Endothelial cell of umbilical vein (primary cell): Measurements from ENCODE around the gene C2CD4D. TPM values are rescaled to one million over a fixed set of nuclear protein-coding genes. Genes with fewer than 3 reads are reported as not detected.

Experiments used
- BruUV-seq: library from RNA; stranded (reverse); fragments of 400-500 nt; replicated peaks from 2 replicates; lab custom pipeline; 2021; lab: Mats Ljungman, UMichigan
- CTCF ChIA-PET: fragments of 300-600, 350-600 bp; sonication (Branson Sonifier 250); formaldehyde crosslinking; loops from one replicate; lab custom pipeline; 2021; ENCODE audit warnings: antibody characterized with exemption, inconsistent platforms; lab: Charles Lee
- POLR2A ChIA-PET: fragments of 300-600, 350-600 bp; sonication (Branson Sonifier 250); formaldehyde crosslinking; loops from one replicate; lab custom pipeline; 2021; ENCODE audit warnings: antibody characterized with exemption, inconsistent platforms; lab: Charles Lee
- DNase-seq: peaks from one replicate; pipeline ENCODE4 v3.0.0-alpha.2; 2011; ENCODE audit warnings: low read depth, low spot score
- FAIRE-seq: peaks from 2 replicates; lab custom pipeline; 2011; peaks lifted over from hg19 to GRCh38; lab: Jason Lieb, UNC
- H2AFZ ChIP-seq: 2 replicates; pipeline ENCODE4 v1.6.0; 2012; ENCODE audit warnings: low read depth, low read length, control low read depth, inconsistent platforms
- H3K27ac ChIP-seq: 2 replicates; pipeline ENCODE4 v1.5.1; 2011; ENCODE audit warnings: low read depth, mild to moderate bottlenecking, control low read depth, low read length, moderate library complexity; ENCODE audit not compliant: insufficient read depth
- H3K27me3 ChIP-seq, 2 experiments: 2 replicates each; pipeline versions ENCODE4 v1.6.0 to v1.6.1; 2011; ENCODE audit warnings: low read length in 2 of 2, mixed read lengths in 1 of 2; ENCODE audit not compliant: control insufficient read depth in 2 of 2, insufficient read depth in 2 of 2
- H3K36me3 ChIP-seq, 2 experiments: 2 replicates in 1 of 2; 3 replicates in 1 of 2; pipeline ENCODE4 v1.5.1; 2011; ENCODE audit warnings: low read length in 2 of 2, mild to moderate bottlenecking in 1 of 2, moderate library complexity in 1 of 2; ENCODE audit not compliant: control insufficient read depth in 2 of 2, insufficient read depth in 2 of 2; ENCODE audit errors: extremely low read depth in 1 of 2
- H3K4me1 ChIP-seq: 3 replicates; pipeline ENCODE4 v1.5.1; 2011; ENCODE audit warnings: mild to moderate bottlenecking, low read length; ENCODE audit not compliant: control insufficient read depth, insufficient read depth; ENCODE audit errors: extremely low read depth
- H3K4me2 ChIP-seq: 2 replicates; pipeline ENCODE4 v1.6.1; 2011; ENCODE audit warnings: low read length, control low read depth, mixed read lengths; ENCODE audit not compliant: insufficient read depth
- H3K4me3 ChIP-seq, 3 experiments: fragments of 200-600 bp in 1 of 3; sonication (generic), shearing (Covaris generic) in 1 of 3; replicated peaks in 1 of 3; 2 replicates each; pipeline ENCODE4 v1.5.1; 2011 to 2016; ENCODE audit warnings: control low read depth in 3 of 3, low read length in 3 of 3, mild to moderate bottlenecking in 2 of 3, inconsistent platforms in 1 of 3, low read depth in 1 of 3, moderate library complexity in 1 of 3; ENCODE audit not compliant: insufficient read depth in 1 of 3
- H3K79me2 ChIP-seq: 2 replicates; pipeline ENCODE4 v1.6.0; 2012; ENCODE audit warnings: low read length, inconsistent platforms; ENCODE audit not compliant: control insufficient read depth, insufficient read depth
- H3K9ac ChIP-seq: replicated peaks from 2 replicates; pipeline ENCODE3; 2011; ENCODE audit warnings: low read length, control low read depth; ENCODE audit not compliant: insufficient read depth; ENCODE audit errors: extremely low read depth
- H3K9me1 ChIP-seq: replicated peaks from 3 replicates; pipeline ENCODE4 v1.6.0; 2011; ENCODE audit warnings: mild to moderate bottlenecking, low read length; ENCODE audit not compliant: control insufficient read depth, insufficient read depth; ENCODE audit errors: extremely low read depth
- H3K9me3 ChIP-seq: replicated peaks from 2 replicates; pipeline ENCODE4 v1.5.1; 2012; ENCODE audit warnings: low read length, inconsistent platforms; ENCODE audit not compliant: control insufficient read depth, insufficient read depth
- H4K20me1 ChIP-seq: replicated peaks from 2 replicates; pipeline ENCODE3; 2011; ENCODE audit warnings: mild to moderate bottlenecking, low read length; ENCODE audit not compliant: control insufficient read depth, insufficient read depth; ENCODE audit errors: extremely low read depth
- CTCF ChIP-seq, 2 donors: IDR thresholded peaks; 1 replicate in 1 of 2; 2 replicates in 1 of 2; pipeline ENCODE4 v1.5.1; 2011; ENCODE audit warnings: low read length in 2 of 2, mild to moderate bottlenecking in 2 of 2, moderate library complexity in 2 of 2, control low read depth in 1 of 2, inconsistent platforms in 1 of 2, low read depth in 1 of 2; ENCODE audit not compliant: insufficient read depth in 1 of 2; ENCODE audit errors: extremely low read depth in 1 of 2
- EZH2 ChIP-seq: IDR thresholded peaks from 2 replicates; pipeline ENCODE4 v1.6.1; 2012; ENCODE audit warnings: borderline replicate concordance, low read depth, mild to moderate bottlenecking, moderate library complexity, low read length, inconsistent platforms; ENCODE audit not compliant: severe bottlenecking
- FOS ChIP-seq: IDR thresholded peaks from 2 replicates; pipeline ENCODE4 v1.6.1; 2011; ENCODE audit warnings: mild to moderate bottlenecking, low read length, moderate library complexity, borderline replicate concordance; ENCODE audit not compliant: insufficient read depth
- GATA2 ChIP-seq: IDR thresholded peaks from 2 replicates; pipeline ENCODE4 v1.7.0; 2011; ENCODE audit warnings: low read depth, mild to moderate bottlenecking, moderate library complexity, mixed read lengths, low read length; ENCODE audit not compliant: insufficient read length, insufficient read depth
- JUN ChIP-seq: IDR thresholded peaks from 2 replicates; pipeline ENCODE4 v1.6.1; 2011; ENCODE audit warnings: borderline replicate concordance, low read depth; ENCODE audit not compliant: insufficient read length, insufficient read depth
- MAX ChIP-seq: IDR thresholded peaks from 2 replicates; pipeline ENCODE4 v1.6.1; 2011; ENCODE audit not compliant: insufficient read depth, insufficient read length
- MYC ChIP-seq: IDR thresholded peaks from one replicate; pipeline ENCODE4 v1.6.1; 2011; ENCODE audit warnings: mild to moderate bottlenecking, low read depth, low read length
- POLR2A ChIP-seq: IDR thresholded peaks from 2 replicates; pipeline ENCODE4 v1.6.1; 2012; ENCODE audit warnings: low read depth, mild to moderate bottlenecking, control low read depth, low read length
- POLR2AphosphoS5 ChIP-seq: IDR thresholded peaks from 2 replicates; pipeline ENCODE4 v1.6.1; 2012; ENCODE audit warnings: low read depth, mild to moderate bottlenecking, control low read depth, low read length, moderate library complexity; ENCODE audit not compliant: insufficient read depth
- dilution Hi-C: fragments of 300-500 bp; cut with MboI; formaldehyde crosslinking; loops from one replicate; pipeline ENCODE4 v1.15.0; 2019; ENCODE audit warnings: low sequenced_read_pairs; ENCODE audit not compliant: extremely low pct_ligation_motif_present
- intact Hi-C: fragments of 100-400 bp; cut with micrococcal nuclease; formaldehyde crosslinking; loops from one replicate; pipeline ENCODE4 v1.10.0; 2022
- polyA plus RNA-seq, 4 experiments: library from polyadenylated mRNA; depleted of rRNA in 3 of 4; stranded (reverse) in 3 of 4; unstranded in 1 of 4; fragments of >200 nt; gene quantifications; 2 replicates each; pipeline versions ENCODE4 v1.2.1 to v1.2.3, GENCODE V29; 2011 to 2012; ENCODE audit warnings: missing spikeins in 1 of 4
- total RNA-seq: library from RNA; stranded (reverse); gene quantifications from 2 replicates; pipeline ENCODE4 v1.2.3, GENCODE V29; 2021

C2CD4D gene
- total and polyA plus RNA-seq, 2 donors (not counting 3 experiments of a cell fraction or from before 2014, with no cell fraction given), result not detected

GRCh38 chr1:151846062-151846568 lies 6.5 kb upstream of the C2CD4D start:
- Histone ChIP-seq H3K9me1 (no peaks in the 10 kb centered on the region), H3K9me3 (no peaks in the 10 kb centered on the region), H2AFZ (no peak overlapping the region), H3K9ac (no peak overlapping the region), H3K36me3 (no peaks in the 10 kb centered on the region), H3K4me1 (peaks cover 19% of the 10 kb centered on the region), H3K4me3 (no peak overlapping the region), H3K27ac (no peak overlapping the region), H3K27me3 (peaks cover 3 to 6% of the 10 kb centered on the region in 2 experiments), H3K79me2 (no peaks in the 10 kb centered on the region), H3K4me2 (peak overlapping the region; percentile 23), H4K20me1 (no peaks in the 10 kb centered on the region)
- intact Hi-C loops, result loop anchor here (5.0 kb wide), 1 partner anchor 61 kb away; the partner anchor contains the start of gene THEM4
- DNase-seq, result peak; percentile 60
- POLR2A ChIA-PET, result no interaction called here
- TF ChIP-seq FOS (peak; percentile 53), POLR2AphosphoS5 (no peak), GATA2 (no peak)
- FAIRE-seq, result peak; percentile 64
- BruUV-seq, result no TSS peak
- CTCF ChIA-PET, result interaction anchor here (0.8 to 3.6 kb wide), 7 partner anchors 9 to 155 kb away, joined by 3 to 22 read pairs (median 4); partner anchors contain the start of gene TDRKH
- dilution Hi-C loops, result no loop called here

- no TSS peak for BruUV-seq
- no peak overlapping the region for H3K4me2 ChIP-seq
- no peak overlapping the region for H3K4me3 ChIP-seq
- H3K79me2 ChIP-seq, result no peaks in the 10 kb centered on the region
- dilution Hi-C loops (no loop called here), intact Hi-C loops (no loop called here)
- ChIA-PET CTCF (interaction anchor here (1.3 to 1.5 kb wide), 2 partner anchors 38 to 158 kb away, joined by 3 to 4 read pairs; no protein-coding TSS in a partner anchor), POLR2A (no interaction called here)
- no peaks in the 10 kb centered on the region for H3K9me1 ChIP-seq
- TF ChIP-seq POLR2A, result no peak
- no peak for TF ChIP-seq JUN
- TF ChIP-seq CTCF (IDR thresholded peaks at IDR 0.05; ENCODE audit: extremely low read depth in 1 of 2, insufficient read depth in 1 of 2, low read depth in 1 of 2, low read length in 2 of 2), result no peak
- no peak for TF ChIP-seq FOS
- no peak for TF ChIP-seq EZH2
- TF ChIP-seq POLR2AphosphoS5, result no peak
- no peak for TF ChIP-seq MAX
- no peak for TF ChIP-seq GATA2
- TF ChIP-seq MYC, result no peak
- no peak overlapping the region for H2AFZ ChIP-seq
- FAIRE-seq, result no peak
- H3K27ac ChIP-seq, result no peak overlapping the region
- no peak overlapping the region for H3K9ac ChIP-seq
- no peaks in the 10 kb centered on the region for H3K9me3 ChIP-seq
- DNase-seq, result no peak
- H3K27me3 ChIP-seq, result peaks cover 7 to 11% of the 10 kb centered on the region in 2 experiments
- H3K4me1 ChIP-seq, result peaks cover 24% of the 10 kb centered on the region
- no peaks in the 10 kb centered on the region for H4K20me1 ChIP-seq
- no peaks in the 10 kb centered on the region for H3K36me3 ChIP-seq
Observed at GRCh38 chr1:151843398-151843797, 3.8 kb upstream of the C2CD4D start.
